Activated naive CD4-positive, alpha-beta T cell treated with anti-CD3 and anti-CD28 coated beads for 36 hours (primary cell): ENCODE results near the gene GPC1. TPM values are rescaled to one million over a fixed set of nuclear protein-coding genes. Genes with fewer than 3 reads are reported as not detected.

Experiments
- CTCF ChIA-PET: fragments of 350-600 bp; sonication (Branson Sonifier 250); formaldehyde crosslinking; loops from one replicate; lab custom pipeline; 2021; ENCODE audit warnings: antibody characterized with exemption; lab: Charles Lee
- DNase-seq: peaks from one replicate; pipeline ENCODE4 v3.0.0-alpha.2; 2020
- H3K27ac Mint-ChIP-seq: one replicate; pipeline ENCODE4 v1.8.0; 2021; ENCODE audit warnings: mild to moderate bottlenecking, mixed read lengths
- H3K27me3 Mint-ChIP-seq: one replicate; pipeline ENCODE4 v1.8.0; 2021; ENCODE audit warnings: low read depth, mixed read lengths
- H3K36me3 Mint-ChIP-seq: one replicate; pipeline ENCODE4 v1.8.0; 2021; ENCODE audit warnings: low read depth, mixed read lengths
- H3K4me1 Mint-ChIP-seq: one replicate; pipeline ENCODE4 v1.8.0; 2021; ENCODE audit warnings: low read depth, mixed read lengths
- H3K4me3 Mint-ChIP-seq: one replicate; pipeline ENCODE4 v1.8.0; 2021; ENCODE audit warnings: mild to moderate bottlenecking, moderate library complexity, mixed read lengths
- H3K9me3 Mint-ChIP-seq: one replicate; pipeline ENCODE4 v1.8.0; 2021; ENCODE audit warnings: mixed read lengths
- intact Hi-C: fragments of 100-400 bp; cut with micrococcal nuclease; formaldehyde crosslinking; loops from one replicate; pipeline ENCODE4 v1.15.1; 2023
- total RNA-seq, 2 experiments: library from RNA; stranded (reverse); gene quantifications; one replicate each; pipeline ENCODE4 v1.2.3, GENCODE V29; 2021

GPC1 gene
- total RNA-seq, 2 experiments from 2014 or later: 1.2 to 1.5 TPM

DNA sequence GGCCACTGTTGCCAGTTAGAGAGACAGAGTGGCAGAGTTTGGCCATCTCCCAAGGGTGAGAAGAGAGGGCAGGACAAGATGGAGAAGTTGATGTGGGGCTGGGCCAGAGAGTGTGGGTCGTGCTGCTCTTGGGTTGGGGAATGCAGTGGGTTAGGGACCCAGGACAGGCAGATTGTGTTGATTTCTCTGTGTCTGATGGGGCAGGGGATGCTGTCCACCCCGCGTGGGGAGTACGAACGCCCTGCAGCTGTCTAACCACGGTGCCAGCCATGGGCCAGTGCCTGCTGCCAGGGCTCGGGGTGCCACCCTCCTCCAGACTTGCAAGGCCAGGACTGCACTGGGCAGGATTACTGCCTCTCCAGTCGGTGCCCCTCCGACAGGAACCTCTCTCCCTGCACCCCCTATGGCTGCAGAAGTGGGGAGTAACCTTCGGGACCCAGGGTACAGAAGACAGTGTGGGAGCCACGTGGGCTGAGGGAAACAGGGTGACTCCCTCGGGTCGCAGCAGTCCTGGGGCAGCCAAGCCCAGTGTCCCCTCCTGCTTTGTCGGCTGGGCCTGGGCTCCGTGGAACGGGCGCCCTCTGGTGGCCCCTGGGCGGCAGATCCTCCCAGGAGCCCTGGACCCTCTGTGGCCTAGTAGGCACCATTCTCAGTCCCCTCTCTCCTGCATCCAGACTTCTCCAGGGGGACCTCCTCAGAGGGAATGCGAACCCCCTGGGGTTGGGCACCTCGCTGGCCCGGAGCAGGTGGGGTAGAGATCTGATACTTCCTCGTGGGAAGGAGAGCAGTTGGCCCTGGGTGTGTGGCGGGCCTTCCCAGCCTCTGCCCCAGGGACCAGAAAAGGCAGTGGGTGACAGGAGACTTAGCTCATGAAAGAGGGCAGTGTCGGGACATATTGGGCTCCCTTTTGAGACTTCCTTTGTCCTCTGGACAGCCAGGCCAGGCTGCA is 2.7 kb downstream of the GPC1 start:
- peak; percentile 68 for DNase-seq
- intact Hi-C loops: loop anchor here (1.0 to 5.0 kb wide), 3 partner anchors 129 to 377 kb away; partner anchors contain the start of gene RNPEPL1
- Mint-ChIP-seq H3K27ac (no peak overlapping the region), H3K9me3 (no peaks in the 10 kb centered on the region), H3K4me1 (peaks cover 8% of the 10 kb centered on the region), H3K36me3 (no peaks in the 10 kb centered on the region), H3K4me3 (no peak overlapping the region), H3K27me3 (peaks cover 20% of the 10 kb centered on the region)
- CTCF ChIA-PET: interaction anchor here (0.7 to 2.1 kb wide), 6 partner anchors 142 to 234 kb away, joined by 3 to 11 read pairs (median 3); no protein-coding TSS in a partner anchor

- no peaks in the 10 kb centered on the region for H3K9me3 Mint-ChIP-seq
- H3K27ac Mint-ChIP-seq: no peak overlapping the region
- intact Hi-C loops: loop anchor here (1.0 to 5.0 kb wide), 3 partner anchors 128 to 378 kb away; partner anchors contain the start of gene RNPEPL1
- CTCF ChIA-PET: interaction anchor here (0.7 to 2.1 kb wide), 6 partner anchors 141 to 235 kb away, joined by 3 to 11 read pairs (median 3); no protein-coding TSS in a partner anchor
- no peak overlapping the region for H3K4me3 Mint-ChIP-seq
- H3K27me3 Mint-ChIP-seq: peaks cover 17% of the 10 kb centered on the region
- H3K4me1 Mint-ChIP-seq: peaks cover 5% of the 10 kb centered on the region
- no peak for DNase-seq
- H3K36me3 Mint-ChIP-seq: no peaks in the 10 kb centered on the region
Observed at GRCh38 chr2:240438810-240439697, 3.6 kb downstream of the GPC1 start.

GRCh38 chr2:240439698-240440151 is 4.3 kb downstream of the GPC1 start:
- no peaks in the 10 kb centered on the region for H3K36me3 Mint-ChIP-seq
- CTCF ChIA-PET: interaction anchor here (1.2 to 2.1 kb wide), 2 partner anchors 167 to 207 kb away, joined by 3 to 11 read pairs; no protein-coding TSS in a partner anchor

DNA sequence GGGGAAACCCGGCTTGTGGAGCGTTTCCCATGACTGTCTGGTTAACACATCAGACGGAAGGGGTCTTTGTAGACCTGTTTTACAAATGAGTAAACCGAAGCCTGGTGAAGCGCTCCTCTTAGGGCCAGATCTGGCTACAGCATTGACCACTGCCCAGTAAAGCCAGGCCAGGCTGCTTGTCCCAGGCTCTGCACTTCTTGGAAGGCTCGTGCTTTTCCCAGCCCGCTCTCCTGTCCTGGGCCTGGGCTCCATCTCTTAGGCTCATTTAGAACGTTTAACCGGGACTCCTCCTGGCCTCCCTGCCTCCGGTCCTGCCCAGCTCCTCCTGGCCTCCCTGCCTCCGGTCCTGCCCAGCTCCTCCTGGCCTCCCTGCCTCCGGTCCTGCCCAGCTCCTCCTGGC is 4.8 kb downstream of the GPC1 start:
- intact Hi-C loops: no loop called here
- CTCF ChIA-PET: interaction anchor here (2.1 kb wide), 1 partner anchor 208 kb away, joined by 11 read pairs; no protein-coding TSS in a partner anchor
- Mint-ChIP-seq H3K36me3 (no peaks in the 10 kb centered on the region), H3K27ac (no peak overlapping the region), H3K4me3 (no peak overlapping the region), H3K27me3 (peaks cover 17% of the 10 kb centered on the region), H3K9me3 (no peaks in the 10 kb centered on the region), H3K4me1 (peaks cover 4% of the 10 kb centered on the region)
- DNase-seq: no peak

More at GRCh38 chr2:240439698-240440151, 4.3 kb downstream of the GPC1 start:
- Mint-ChIP-seq H3K27me3 (peaks cover 17% of the 10 kb centered on the region), H3K27ac (no peak overlapping the region), H3K9me3 (no peaks in the 10 kb centered on the region), H3K4me3 (no peak overlapping the region), H3K4me1 (peaks cover 4% of the 10 kb centered on the region)
- intact Hi-C loops: loop anchor here (2.0 to 5.0 kb wide), 2 partner anchors 128 to 379 kb away; partner anchors contain the start of gene RNPEPL1
- DNase-seq: no peak

DNA sequence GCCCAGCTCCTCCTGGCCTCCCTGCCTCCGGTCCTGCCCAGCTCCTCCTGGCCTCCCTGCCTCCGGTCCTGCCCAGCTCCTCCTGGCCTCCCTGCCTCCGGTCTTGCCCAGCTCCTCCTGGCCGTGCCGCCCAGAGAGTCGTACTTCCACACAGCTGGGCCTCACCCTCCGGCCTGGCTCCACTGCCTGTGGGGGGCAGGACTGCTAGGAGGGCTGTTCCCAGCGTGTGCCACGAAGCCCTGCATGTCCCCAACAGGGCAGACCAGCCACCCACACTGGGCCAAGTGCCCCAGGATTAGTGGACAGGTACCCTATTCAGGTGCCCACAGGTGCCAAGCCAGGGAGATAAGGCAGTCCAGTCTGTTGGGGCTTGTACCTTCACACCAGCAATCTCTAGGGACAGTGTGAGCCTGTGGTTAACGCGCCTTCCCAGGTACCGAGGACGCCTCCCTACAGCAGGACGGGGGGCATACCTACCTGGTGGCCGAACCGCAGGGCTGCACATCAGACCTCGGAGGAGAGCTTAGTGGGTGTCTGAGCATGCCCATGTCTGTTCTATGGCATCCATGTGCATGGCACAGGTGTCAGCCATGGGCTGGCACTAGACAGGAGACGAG is 5.3 kb downstream of the GPC1 start:
- CTCF ChIA-PET: no interaction called here

GRCh38 chr2:240441326-240441992 is 6.0 kb downstream of the GPC1 start:
- Mint-ChIP-seq H3K4me3 (no peak overlapping the region), H3K27me3 (peaks cover 17% of the 10 kb centered on the region), H3K9me3 (no peaks in the 10 kb centered on the region), H3K4me1 (peaks cover 4% of the 10 kb centered on the region), H3K36me3 (no peaks in the 10 kb centered on the region), H3K27ac (no peak overlapping the region)
- DNase-seq: no peak
- intact Hi-C loops: no loop called here
- CTCF ChIA-PET: no interaction called here

More for the DNA sequence above, 5.3 kb downstream of the GPC1 start:
- Mint-ChIP-seq H3K4me3 (no peak overlapping the region), H3K36me3 (no peaks in the 10 kb centered on the region), H3K27ac (no peak overlapping the region), H3K27me3 (peaks cover 17% of the 10 kb centered on the region), H3K4me1 (peaks cover 4% of the 10 kb centered on the region), H3K9me3 (no peaks in the 10 kb centered on the region)
- intact Hi-C loops: no loop called here
- no peak for DNase-seq

GRCh38 chr2:240441993-240442411 is 6.5 kb downstream of the GPC1 start:
- intact Hi-C loops: no loop called here
- peaks cover 14% of the 10 kb centered on the region for H3K27me3 Mint-ChIP-seq
- CTCF ChIA-PET: no interaction called here
- peaks cover 2% of the 10 kb centered on the region for H3K4me1 Mint-ChIP-seq
- no peak overlapping the region for H3K4me3 Mint-ChIP-seq
- DNase-seq: no peak
- H3K9me3 Mint-ChIP-seq: no peaks in the 10 kb centered on the region
- no peaks in the 10 kb centered on the region for H3K36me3 Mint-ChIP-seq
- no peak overlapping the region for H3K27ac Mint-ChIP-seq

DNA sequence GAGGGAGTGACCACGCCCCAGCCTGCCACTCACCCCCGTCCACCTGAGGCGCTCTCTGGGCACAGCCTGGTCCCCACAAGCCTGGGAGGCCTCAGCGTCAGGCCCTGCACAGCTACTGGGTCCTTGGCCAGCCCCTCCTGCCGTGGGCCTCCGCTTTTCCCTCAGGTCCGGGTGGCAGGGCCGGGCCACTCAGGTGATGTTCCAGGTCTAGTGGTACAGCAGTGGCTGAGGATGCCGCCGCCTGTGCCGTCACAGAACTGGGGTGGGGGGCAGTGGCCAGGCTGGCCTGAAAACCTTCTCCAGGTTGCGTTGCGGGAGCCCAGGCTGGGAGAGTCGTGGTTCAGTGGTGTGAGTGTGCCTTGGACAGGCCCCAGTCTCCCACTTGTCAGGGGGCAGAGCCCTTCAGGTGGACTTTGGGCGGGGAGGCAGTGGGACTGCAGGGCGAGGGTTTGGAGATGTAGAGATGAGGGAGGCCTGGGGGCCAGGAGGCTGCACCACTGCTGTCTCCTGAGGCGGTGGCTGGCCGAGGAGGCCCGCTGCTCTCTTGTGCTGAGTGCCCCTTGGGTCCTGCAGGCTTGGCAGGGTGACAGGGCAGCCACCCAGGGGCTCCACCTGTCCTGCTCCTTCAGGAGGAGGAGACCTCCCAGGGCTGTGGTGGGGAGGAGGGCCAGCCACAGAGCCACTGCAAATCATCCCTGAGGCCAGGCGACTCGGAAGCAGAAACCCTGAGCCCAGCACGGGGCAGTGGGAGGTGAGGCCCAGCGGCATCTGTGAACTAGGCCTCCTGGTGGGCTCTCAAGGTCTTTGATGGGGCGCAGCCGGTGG is 7.6 kb downstream of the GPC1 start:
- H3K27ac Mint-ChIP-seq: no peak overlapping the region
- CTCF ChIA-PET: no interaction called here
- peaks cover 3% of the 10 kb centered on the region for H3K27me3 Mint-ChIP-seq
- DNase-seq: no peak
- no peaks in the 10 kb centered on the region for H3K9me3 Mint-ChIP-seq
- no peak overlapping the region for H3K4me3 Mint-ChIP-seq
- no peaks in the 10 kb centered on the region for H3K36me3 Mint-ChIP-seq
- intact Hi-C loops: no loop called here
- peaks cover 1% of the 10 kb centered on the region for H3K4me1 Mint-ChIP-seq

DNA sequence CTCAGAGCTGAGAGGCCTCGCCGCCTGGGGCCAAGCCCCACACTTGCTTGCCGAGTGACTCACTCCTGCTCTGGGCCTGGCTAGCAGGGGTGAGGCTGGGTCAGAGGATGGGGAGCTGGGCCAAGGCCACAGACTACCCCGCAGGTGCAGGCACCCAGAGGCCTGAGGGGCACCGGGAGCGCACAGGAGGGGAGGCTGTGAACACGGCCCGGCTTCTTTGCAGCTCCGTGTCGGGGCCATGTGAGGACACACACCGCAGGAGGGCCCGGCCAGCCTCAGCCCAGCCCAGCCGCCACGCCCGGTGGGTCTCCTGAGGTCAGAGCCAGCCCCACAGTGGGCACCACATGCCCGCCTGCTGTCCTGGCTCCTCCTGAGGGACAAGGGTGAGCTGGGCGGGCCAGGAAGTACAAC is 8.4 kb downstream of the GPC1 start:
- no peak overlapping the region for H3K4me3 Mint-ChIP-seq
- peaks cover 1% of the 10 kb centered on the region for H3K4me1 Mint-ChIP-seq
- no peak overlapping the region for H3K27ac Mint-ChIP-seq
- no peaks in the 10 kb centered on the region for H3K36me3 Mint-ChIP-seq
- CTCF ChIA-PET: no interaction called here
- DNase-seq: no peak
- H3K9me3 Mint-ChIP-seq: no peaks in the 10 kb centered on the region
- H3K27me3 Mint-ChIP-seq: no peaks in the 10 kb centered on the region
- intact Hi-C loops: no loop called here

DNA sequence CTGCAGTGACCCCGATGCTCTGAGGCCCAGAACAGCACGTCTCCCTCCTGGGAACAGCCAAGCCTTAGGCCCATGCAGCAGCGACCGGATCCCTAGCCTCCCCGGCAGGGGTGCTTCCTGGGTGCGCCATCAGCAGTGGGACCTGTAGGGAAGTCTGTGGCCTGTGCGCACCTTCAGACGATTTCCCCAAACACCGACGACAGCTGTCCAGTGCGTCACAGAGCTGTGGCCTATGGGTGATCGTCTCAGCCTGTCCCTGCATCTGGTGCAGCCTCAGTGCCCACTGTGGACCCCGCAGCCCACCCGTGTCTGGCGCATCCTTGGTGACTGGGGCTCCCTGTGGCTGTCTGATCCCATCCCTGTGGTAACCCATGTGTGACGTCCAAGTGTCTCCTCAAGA is 9.0 kb downstream of the GPC1 start:
- no peak for DNase-seq
- CTCF ChIA-PET: no interaction called here
- Mint-ChIP-seq H3K9me3 (no peaks in the 10 kb centered on the region), H3K4me3 (no peak overlapping the region), H3K4me1 (peaks cover 1% of the 10 kb centered on the region), H3K27ac (no peak overlapping the region), H3K36me3 (no peaks in the 10 kb centered on the region), H3K27me3 (peaks cover under 1% of the 10 kb centered on the region)
- intact Hi-C loops: no loop called here
